GM19023 (cell line): ENCODE measurements around the gene ZBP1.

Experiments
- ATAC-seq: cut with Tn5 transposase; IDR thresholded peaks from one replicate; pipeline ENCODE4 v1.9.1; 2021; ENCODE audit warnings: mild to moderate bottlenecking, moderate library complexity; ENCODE audit not compliant: unreplicated experiment

ZBP1 gene

DNA sequence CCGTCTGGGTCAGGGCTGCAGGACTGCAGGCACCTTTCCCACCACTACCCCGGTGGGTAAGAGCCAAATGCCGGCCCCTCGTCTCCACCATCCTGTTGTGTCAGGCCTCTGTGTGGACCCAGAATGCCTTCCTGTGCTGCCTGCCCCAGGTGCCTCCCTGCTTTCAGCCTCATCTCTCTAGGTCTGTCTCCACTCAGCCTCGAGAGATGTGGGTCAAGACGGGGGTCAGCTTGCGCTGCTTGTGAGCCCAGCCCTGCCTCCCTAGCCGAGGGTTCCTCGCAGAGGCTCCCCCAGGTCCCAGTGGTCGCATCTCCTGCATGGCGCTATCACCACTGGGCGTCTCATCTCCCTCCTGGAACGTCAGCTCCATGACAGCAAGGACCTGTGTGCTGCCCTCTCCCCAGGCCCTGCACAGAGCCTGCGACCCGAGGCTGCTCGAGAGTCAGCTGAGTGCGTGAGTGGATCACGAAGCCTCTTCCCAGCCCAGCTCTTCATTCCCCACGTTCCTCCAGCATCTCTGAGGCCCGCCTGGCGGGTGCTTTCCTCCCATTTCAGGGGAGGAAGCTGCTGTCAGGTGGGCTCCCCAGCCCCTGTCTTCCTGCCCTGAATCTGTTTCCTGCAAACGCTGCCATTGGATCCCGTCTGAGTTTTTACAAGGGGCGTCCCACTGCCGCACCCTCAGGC is 38.7 kb upstream of the ZBP1 start:
- no peak for ATAC-seq

DNA sequence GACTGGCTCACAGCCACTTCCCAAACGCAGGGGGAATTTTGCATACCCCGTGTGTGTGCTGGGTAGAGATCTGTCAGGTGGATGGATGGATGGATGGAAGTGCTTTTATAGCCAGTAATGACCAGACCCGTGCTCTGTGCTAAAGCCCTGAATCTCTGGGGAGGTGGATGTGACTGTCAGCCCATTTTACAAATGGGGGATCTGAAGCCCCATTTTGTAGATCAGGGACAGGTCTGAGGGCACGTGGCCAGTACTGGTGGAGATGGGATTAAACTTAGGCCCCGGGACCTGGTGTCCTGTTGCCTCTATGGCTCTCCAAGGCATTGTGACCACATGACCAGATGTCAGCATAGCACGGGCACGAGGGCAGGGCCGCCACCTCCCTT is 38.2 kb upstream of the ZBP1 start:
- ATAC-seq = no peak

DNA sequence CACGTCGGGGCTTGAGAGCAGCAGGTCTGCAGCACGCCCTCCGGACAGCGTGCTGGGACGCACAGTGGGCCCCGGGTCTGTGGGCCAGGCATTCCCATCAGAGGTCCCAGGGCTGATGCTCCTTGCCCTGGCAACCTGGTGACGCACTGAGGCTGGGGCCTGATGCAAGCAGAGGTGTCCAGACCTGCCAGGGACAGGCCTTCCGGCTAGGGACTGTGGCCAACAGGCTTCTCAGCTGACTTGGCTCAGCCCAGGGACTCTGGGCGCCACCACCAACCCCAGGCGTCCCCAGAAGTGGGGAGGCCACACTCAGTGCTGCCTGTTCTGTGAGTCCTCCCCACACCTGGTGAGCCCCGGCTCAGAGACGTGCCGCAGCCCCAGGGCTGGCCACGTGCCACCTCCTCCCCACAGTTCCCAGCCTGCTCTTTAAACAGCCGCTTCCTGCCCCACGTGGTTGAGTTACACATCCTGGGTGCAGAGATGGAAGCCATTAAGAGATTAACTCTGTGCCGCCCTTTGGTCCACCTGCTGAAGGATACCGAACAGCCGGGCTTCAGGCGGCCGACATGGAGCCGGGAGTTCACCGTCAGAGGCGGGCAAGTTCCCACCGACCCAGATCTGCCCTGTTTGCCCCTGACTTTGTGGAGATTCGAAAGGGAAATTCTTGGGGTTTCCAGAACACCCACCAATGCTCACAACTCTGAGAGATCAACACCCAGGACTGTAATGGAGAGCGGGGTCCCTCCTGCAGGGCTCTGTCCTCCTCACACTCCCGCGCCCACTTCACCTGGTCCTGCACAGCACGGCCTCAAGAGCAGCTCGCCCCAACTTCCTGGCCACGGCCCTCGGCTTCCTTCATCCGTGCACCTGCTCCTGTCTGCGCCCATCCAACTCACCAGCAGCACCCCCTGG is 37.6 kb upstream of the ZBP1 start:
- ATAC-seq = no peak

DNA sequence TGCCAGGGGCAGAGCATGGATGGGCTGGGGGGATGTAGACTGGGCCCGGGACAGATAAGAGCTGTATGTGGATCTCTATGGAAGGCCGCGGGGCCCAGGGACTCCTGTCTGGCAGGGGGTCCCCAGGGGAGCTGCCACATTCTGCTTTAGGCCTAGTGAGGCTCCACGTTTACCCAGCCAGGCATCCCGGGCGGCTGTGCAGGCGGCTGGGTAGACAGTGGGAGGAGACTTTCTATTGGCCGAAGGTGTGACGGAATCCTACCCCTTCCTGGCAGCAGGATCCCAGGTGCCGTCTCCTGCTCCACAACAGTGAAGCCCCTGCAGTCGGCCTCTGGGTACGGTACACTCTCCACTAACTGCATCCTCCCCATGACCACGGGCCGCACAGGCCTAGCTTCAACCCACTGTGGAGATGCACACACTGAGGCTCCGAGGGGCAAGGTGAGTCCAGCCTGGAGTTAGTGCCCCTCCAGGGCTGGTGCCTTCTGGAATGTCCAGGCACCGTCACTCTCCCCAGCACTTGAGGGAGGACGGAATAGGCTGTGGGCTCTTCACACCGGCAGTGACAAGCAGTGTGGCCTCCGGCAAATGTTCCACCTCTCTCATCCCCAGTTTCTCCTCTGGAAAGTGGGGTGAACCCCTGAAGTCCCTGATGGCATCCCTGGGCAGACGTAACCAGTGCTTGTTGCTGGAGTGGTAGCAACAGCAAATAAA is 36.8 kb upstream of the ZBP1 start:
- ATAC-seq = no peak

DNA sequence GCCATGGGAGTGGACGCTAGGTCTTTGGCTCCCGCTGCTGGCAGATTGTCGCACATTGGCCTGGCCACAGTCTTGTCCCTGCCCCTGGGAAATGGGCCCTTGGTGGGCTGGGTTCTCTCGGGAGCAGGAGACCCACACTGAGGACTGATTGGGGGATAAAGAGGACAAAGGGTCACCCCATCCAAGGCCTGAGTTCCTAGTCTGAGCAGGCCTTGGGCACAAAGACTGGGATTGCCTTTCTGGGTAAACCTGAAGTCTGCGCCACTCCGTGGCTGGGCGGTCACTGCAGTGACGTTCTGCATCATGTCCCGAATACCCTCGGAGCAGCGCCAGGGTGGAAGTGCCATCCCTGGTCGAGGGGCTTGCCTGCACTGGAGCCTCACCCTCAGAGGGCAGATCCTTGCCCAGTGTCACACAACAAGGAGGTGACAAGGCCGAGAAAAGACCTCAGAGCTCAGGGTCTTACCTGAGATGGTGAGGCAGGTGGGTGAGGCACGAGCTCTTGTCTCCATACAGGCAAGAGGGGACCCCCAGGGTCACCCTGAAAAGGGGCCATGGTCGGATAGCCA is 36.1 kb upstream of the ZBP1 start:
- no peak for ATAC-seq

DNA sequence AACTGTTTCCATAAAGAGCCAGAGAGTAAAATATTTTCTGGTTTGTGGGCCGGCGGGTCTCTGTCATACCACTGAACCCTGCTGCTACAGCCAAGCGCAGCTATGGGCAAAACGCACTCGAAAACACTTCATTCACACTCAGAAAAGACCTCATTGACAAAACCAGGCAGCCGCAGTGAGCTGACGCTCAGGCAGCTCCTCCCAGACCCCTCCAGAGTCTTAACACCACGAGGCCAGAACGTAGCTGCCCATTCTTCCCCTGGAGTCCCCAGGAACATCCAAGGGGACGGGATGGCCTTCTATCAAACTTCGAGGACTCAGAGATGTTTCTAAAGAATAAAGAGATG is 35.6 kb upstream of the ZBP1 start:
- no peak for ATAC-seq

DNA sequence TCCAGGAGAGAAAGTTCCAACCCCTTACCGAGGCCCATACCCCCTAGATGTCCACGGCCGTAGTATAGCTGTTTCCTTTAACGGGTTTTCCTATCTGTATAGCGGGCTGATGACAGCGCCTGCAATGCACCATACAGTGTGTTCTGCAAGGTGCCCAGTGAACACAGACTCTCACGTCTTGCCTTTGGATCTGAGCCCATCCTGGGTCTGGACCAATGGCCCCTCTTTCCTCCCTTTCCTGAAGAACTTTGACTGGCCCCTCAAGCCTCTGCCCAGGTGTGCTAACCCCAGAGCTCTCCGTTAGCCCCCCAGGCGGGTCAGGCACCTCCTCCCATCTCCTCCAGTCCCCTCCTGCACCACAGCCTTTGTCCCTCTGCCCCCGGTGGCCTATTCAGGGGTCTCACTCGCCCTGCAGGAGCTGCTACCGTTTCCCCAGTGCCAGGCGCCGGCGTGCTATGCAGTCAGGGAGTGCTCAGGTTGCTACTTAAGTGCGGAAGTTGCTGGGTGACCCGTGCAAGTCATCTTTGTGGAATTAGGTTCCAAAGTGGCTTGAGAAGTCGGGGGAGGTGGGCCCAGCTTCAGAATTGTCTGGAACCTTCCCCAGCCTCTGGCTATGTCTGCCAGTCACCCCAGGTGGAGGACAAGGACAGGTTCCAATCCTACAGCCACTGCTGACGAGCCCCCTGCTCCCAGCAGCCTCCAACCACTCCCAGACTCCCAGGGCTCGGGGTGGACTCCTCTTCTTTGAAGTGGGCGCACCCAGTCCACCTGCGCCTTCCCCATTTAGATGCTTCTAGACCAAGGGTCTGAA is 35.0 kb upstream of the ZBP1 start:
- no peak for ATAC-seq

DNA sequence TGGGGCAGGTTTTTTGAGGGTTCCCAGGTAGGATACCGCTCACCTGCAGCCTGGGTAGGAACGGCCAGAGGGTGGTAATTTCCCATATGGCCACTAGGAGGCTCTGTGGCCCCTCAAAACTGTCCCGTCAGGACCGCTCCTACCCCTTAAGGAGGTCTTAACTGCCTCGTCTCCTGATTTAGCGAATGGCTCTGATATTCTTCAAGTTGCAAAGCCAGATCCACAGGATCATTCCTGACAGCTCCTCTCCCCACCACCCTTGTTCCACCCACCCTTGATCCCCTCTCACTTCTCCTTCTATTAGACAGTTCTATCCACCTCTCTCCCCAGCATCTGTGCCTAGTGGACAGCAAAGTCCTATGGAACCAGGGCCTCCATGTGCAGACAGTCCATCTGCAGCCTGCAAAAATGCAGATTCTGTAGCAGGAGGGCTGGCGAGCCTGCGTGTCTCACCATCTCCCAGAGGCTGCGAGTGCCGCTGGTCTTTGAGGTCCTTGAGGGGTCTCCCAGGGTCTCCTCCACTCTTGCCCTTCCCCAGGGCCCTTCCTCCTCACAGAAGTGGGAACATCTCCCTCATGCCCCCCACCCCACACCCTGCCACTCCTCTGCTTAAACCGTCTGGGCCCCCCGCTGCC is 34.3 kb upstream of the ZBP1 start:
- ATAC-seq = no peak

DNA sequence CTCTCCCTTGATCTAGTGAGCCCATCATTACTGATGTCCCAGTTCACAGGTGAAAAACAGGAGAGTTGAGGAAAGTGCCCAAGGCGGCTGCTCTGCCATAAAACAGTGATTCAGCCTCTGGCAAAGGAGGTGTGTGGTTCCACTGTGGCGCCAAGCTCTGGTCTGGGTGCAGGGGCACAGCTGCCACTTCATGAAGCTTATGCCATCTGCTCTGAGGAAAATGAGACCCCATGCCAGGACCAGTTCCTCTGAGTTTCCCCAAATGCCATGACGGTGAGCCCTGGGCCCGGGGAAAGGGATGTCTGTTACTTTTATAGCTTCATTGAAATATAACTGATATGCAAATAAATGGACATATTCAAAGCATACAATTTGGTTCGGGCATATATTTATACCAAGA is 33.7 kb upstream of the ZBP1 start:
- ATAC-seq = no peak

DNA sequence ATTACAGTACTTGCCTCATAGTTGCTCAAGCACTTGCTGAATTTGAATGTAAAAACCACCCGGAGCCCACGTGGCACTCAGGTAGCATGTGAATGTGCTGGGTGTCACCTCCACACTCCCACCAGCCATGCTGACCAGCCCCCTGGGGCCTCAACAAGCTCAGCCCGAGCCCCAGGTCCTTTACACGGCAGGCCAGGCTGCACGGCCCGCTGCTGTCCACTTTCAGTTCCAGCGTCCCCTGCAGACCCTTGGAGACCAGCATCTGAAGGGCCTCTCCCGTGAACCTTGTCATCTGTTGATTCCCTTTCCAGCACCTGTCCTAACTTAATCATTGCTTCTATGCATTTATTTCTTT is 33.3 kb upstream of the ZBP1 start:
- ATAC-seq = no peak

DNA sequence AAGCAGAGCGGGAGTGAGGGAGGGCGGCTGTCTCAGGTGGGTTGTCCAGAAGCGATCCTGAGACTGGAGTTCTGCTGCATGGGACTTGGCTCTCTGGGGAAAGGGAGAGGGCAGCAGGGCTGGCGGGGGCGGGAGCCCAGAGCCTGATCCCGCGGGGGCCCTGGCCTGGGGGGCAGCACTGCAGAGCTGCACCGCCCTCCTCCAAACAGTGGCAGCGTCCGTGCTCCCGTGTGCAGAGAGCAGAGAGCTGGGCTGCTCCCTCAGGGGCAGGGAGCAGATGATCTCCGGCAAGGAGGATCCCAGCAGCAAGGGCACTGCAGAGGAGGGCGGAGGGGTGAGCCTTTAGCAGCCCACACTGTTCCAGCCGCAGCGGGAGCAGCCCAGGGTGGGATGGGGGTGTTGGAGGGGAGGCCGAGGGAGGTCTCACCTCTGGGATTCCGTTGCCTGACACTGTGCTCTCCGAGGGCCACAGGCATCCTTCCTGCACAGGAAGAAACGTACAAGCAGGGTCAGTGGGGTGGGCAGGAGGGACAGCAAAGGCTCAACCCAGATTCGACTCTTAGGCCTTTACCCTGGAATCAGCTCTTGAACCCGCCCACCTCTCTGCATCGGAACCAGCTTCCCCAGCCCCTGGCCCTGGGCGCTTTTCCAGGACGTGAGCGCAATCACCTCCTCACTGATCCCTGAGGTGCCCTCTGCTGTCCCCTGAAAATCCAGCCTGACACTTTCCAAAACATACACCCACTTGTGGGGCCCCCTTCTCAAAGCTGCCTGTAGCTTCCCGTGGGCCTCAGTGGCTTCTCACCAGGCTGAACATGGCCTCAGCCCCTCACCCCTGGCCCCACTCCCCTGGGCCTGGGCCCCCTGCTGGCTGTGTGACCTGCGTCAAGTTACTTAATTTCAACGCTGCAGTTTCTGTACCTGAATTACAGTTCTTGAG is 32.6 kb upstream of the ZBP1 start:
- ATAC-seq = no peak

DNA sequence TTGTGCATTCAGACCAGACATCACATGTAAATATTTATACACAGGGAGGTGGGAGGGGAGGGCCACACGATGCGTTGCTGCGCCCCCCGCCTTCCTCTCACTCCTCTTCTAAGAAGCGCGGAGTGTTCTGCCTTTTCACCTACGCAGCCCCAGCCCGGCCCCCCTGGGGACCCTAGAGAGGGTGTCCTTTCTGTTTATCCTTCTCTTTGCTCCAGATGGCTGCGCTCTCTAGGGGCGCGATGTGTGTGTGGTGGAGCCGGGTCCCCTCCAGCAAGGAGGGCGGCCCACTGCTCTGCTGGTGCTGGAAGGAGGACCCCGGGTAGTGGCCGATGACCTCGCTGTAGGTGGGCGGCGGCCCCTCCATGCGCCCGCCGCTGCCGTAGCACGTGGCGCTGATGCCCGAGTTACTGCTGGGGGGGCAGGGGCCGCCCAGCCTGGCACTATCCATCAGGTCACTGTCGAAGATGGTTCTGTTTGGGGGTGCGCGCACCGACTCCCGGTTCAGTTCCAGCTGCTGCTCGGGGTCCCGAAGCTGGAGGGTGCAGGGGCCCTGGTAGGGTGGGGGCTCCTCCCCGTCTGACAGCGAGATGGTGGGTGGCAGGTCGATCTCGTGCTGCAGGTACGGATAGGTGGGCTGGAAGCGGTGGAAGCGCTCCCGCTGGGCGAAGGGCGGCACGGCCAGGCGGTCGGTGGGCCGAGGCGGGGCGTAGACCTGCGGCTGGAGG is 31.8 kb upstream of the ZBP1 start:
- ATAC-seq = no peak

DNA sequence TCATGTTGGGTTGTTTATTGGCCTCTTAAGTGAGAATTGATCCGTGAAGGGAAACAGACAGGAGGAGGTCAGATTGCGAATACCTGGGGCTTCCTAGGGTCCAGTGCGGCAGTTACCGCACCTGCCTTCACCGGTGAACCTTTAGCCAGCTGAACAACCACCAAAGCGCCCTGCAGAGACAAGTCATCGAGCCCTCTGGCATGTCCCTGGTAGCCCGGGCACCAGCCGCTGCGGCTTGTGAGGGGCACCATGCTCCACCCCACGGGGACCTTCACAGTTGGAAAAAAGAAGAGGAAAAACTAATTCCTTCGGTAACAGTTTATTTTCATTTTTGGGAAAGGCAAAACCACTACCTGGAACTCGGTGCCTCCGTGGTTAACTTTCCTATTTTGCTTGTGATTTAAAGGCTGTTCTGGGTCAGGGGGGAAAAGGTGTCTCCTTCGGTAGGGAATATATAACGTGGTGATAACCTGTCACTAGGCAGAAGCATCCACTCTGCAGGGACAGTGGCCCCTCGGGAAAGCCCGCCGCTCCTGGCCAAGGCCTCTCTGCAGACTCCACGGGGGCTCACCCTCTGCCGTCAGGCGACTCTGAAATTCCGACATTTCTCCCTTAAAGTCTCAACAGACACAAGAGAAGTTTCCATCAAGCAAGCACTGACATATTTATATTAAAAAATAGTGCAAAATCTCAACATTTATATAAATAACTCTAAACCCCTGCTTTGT is 30.7 kb upstream of the ZBP1 start:
- ATAC-seq = no peak

DNA sequence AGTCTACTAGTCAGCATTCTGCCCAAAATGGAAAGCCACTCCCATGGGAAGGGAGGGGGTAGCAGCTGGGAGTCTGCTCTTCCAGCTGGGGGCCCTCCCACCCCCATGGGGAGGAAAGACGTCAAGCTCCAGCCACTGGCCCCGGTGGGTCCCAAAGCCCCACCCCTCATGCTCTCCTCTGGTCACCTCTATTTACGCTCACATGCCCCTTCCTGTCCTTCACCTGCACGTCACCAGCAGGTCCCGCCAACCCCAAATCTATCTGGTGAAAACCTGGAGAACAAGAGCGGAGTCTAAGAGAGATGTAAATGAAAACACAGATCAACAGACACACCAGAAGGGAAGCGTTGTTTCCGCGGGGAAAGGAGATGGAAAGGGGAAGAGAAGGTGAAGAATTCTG is 30.0 kb upstream of the ZBP1 start:
- no peak for ATAC-seq

DNA sequence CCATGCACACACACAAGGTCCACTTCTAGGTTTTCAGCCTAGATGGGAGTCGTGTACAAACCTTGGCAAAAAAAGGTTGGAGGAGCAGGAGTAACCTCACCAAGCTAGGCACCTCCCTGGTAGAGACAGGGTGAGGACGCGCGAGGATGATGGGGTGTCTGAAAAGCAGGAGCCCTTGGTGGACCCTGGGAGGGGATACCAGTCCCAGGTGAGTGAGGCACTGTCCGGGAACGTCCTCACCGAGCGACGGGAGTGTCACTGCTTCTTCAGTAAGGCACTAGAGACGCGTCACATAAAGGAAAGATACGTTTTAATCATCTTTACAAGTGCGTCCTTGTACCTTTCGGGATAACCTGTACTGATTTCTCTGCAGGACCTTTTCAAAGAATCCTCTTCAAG is 29.4 kb upstream of the ZBP1 start:
- no peak for ATAC-seq

DNA sequence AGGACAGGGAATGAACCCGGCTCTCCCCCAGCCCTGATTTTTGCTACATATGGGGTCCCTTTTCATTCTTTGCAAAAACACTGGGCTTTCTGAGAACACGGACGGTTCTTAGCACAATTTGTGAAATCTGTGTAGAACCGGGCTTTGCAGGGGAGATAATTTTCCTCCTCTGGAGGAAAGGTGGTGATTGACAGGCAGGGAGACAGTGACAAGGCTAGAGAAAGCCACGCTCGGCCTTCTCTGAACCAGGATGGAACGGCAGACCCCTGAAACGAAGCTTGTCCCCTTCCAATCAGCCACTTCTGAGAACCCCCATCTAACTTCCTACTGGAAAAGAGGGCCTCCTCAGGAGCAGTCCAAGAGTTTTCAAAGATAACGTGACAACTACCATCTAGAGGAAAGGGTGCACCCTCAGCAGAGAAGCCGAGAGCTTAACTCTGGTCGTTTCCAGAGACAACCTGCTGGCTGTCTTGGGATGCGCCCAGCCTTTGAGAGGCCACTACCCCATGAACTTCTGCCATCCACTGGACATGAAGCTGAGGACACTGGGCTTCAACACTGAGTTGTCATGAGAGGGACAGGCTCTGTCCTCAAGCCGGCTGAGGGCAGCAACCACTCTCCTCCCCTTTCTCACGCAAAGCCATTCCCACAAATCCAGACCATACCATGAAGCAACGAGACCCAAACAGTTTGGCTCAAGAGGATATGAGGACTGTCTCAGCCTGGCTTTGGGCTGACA is 28.8 kb upstream of the ZBP1 start:
- no peak for ATAC-seq
